ENCODE measurements around the gene TAT.
"Not testable (repeated sequence)": the region's sequence is repeated elsewhere in the genome, so short reads cannot be mapped to it uniquely, and the experiment has no call there.

The TAT gene

GRCh38 chr16:71576971-71577370 is at the start of gene TAT:
Gene TAT, minus strand, starts transcription at chr16:71577092. Its CDS starts 677 bp downstream, at chr16:71576415.
- DNase-seq = no peak

- DNase-seq = peak; percentile 14
Observed at GRCh38 chr16:71626018-71626857, 49.3 kb upstream of the TAT start, which contains the start of gene MARVELD3. Gene MARVELD3, plus strand, starts transcription at chr16:71626184. Its CDS starts 46 bp downstream, at chr16:71626230.

- no peak for DNase-seq
Observed at GRCh38 chr16:71625113-71625850, 48.4 kb upstream of the TAT start.

DNA sequence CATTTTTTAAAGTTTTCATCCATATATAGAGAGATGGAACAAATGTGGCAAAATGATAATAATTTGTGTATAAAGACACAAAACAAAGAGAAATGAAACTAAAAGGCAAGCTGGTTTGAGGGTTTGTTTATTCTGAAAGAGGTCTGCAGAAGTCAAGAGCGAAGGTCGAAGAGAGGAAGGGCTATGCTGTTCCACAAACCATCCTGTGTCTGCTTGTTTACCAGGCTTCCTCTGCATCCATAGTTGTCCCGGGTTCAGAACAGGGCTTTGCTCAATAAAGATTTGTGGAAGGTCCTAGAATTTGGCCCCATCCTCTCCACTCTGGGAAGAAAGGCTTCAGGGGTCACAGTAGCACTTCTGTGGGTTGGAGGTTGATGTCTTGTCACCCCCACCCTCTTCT is 46.7 kb upstream of the TAT start:
- no peak for DNase-seq

- DNase-seq = no peak
Observed at GRCh38 chr16:71622088-71622487, 45.2 kb upstream of the TAT start.

DNA sequence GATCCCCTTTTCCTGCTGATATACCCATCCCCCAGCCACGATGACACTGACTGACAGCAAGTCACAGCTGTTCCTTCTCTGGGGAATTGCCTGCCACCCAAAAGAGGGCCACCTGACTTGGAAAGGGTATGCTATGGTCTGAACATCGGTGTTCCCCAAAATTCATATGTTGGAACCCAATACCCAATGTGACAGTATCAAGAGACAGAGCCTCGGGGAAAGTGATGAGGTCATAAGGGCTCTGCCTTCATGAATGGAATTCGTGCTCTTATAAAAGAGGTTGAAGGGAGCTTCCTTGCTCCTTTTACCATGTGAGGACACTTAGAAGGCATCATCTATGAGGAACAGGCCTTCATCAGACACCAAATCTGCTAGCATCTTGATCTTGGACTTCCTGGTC is 41.5 kb upstream of the TAT start:
- no peak for DNase-seq

DNA sequence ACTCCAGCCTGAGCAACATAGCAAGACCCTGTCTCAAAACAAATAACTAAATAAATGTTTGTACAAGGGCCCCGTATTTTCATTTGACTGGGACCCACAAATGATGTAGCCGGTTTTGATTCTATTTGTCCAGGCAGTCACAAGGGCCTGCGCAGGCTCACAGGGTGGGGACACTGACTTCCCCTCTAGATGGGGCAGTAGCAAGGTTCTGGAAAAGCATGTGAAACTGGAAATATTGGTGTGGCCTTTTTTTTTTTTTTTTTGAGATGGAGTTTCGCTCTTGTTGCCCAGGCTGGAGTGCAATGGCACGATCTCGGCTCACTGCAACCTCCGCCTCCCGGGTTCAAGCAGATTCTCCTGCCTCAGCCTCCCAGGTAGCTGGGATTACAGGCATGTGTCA is 38.1 kb upstream of the TAT start:
- not testable (repeated sequence) for DNase-seq

- DNase-seq = peak; percentile 69
Observed at GRCh38 chr16:71610936-71611871, 34.3 kb upstream of the TAT start.

- no peak for DNase-seq
Observed at GRCh38 chr16:71610447-71610846, 33.6 kb upstream of the TAT start.

DNA sequence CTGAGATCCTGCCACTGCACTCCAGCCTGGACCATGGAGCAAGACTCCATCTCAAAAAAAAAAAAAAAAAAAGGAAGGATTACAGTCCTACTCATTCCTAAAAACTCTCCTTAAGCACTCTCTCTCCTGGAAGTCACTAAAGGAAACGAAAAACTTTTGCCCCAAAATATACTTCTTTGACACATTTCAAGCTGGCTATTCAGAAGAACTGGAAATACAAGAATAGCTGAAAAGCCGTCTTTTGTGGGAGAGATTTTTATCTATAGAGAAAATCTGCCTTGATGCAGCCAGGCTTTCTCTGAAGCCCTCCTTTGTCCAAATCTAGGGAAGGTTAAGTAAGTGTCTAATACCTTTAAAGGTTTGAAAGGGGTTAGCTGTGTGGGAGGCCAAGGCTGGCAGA is 32.2 kb upstream of the TAT start:
- DNase-seq = no peak

- no peak for DNase-seq
Observed at GRCh38 chr16:71600822-71601221, 23.9 kb upstream of the TAT start.

GRCh38 chr16:71598426-71598825 is 21.5 kb upstream of the TAT start:
- DNase-seq = not testable (repeated sequence)

GRCh38 chr16:71595340-71595826 is 18.5 kb upstream of the TAT start:
- not testable (repeated sequence) for DNase-seq

- no peak for DNase-seq
Observed at GRCh38 chr16:71594000-71594646, 17.2 kb upstream of the TAT start.

- no peak for DNase-seq
Observed at GRCh38 chr16:71593048-71593999, 16.4 kb upstream of the TAT start.

DNA sequence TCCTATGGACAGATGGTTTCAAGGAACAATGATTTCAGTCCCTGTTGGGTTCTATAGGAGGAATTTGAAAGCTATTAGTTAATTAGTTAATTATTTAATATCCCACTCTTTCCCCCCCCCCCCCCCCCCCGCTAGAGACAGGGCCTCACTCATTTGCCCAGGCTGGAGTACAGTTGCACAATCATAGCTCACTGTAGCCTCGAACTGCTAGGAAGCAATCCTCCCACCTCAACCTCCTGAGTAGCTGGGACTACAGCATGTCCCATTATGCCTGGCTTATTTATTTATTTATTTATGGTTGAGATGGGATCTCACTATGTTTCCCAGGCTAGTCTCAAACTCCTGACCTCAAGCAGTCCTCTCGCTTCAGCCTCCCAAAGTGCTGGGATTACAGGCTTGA is 15.0 kb upstream of the TAT start:
- DNase-seq = no peak

DNA sequence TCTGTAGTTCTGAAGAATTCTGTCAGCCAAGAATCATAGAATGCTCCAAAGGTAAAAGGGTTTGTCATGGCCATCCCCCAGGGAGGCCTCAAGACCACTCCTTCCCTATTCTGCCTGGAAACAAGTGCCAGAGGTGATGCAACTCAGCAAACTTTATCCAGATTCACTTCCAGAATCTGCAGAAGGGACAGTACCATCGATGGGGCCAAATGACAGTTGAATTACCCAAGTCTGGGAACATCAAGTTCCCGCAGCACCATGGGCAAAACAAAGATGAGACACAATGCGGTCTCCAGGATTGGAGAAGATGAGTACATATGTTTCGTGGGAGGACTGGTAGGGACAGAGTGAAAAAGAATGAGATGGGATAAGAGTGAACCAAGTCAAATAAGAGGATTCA is 13.7 kb upstream of the TAT start:
- no peak for DNase-seq

GRCh38 chr16:71590071-71590470 is 13.2 kb upstream of the TAT start:
- DNase-seq = not testable (repeated sequence)

DNA sequence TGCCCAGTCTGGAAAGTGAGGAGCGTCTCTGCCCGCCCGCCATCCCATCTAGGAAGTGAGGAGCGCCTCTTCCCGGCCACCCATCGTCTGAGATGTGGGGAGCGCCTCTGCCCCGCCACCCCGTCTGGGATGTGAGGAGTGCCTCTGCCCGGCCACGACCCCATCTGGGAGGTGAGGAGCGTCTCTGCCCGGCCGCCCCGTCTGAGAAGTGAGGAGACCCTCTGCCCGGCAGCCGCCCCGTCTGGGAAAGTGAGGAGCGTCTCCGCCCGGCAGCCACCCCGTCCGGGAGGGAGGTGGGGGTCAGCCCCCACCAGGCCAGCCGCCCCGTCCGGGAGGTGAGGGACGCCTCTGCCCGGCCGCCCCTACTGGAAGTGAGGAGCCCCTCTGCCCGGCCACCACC is 12.4 kb upstream of the TAT start:
- DNase-seq = not testable (repeated sequence)

GRCh38 chr16:71585318-71585703 is 8.4 kb upstream of the TAT start:
- DNase-seq = no peak
